HTERT RPE-1 (cell line): ENCODE measurements around the gene PBX3.

ENCODE experiments used
- in situ Hi-C: fragments of 300-500 bp; cut with MboI; formaldehyde crosslinking; loops from 4 replicates; pipeline ENCODE4 v1.14.3; 2020; ENCODE audit warnings: low sequenced_read_pairs

PBX3 gene

GRCh38 chr9:125897481-125897880, 150.3 kb downstream of the PBX3 start:
- in situ Hi-C loops, result no loop called here

- in situ Hi-C loops, result no loop called here
These were observed 155.0 kb downstream of the PBX3 start for GRCh38 chr9:125902214-125902613.

GRCh38 chr9:125902831-125903512, 155.8 kb downstream of the PBX3 start:
- in situ Hi-C loops, result no loop called here

- in situ Hi-C loops, result no loop called here
These were observed 157.1 kb downstream of the PBX3 start for GRCh38 chr9:125904155-125904851.

- in situ Hi-C loops, result no loop called here
These were observed 159.0 kb downstream of the PBX3 start for GRCh38 chr9:125906144-125906543.

- in situ Hi-C loops, result no loop called here
These were observed 159.7 kb downstream of the PBX3 start for GRCh38 chr9:125906893-125907292.

GRCh38 chr9:125908136-125908535, 161.0 kb downstream of the PBX3 start:
- in situ Hi-C loops, result no loop called here

GRCh38 chr9:125908966-125909365, 161.8 kb downstream of the PBX3 start:
- in situ Hi-C loops, result no loop called here

GRCh38 chr9:125909459-125909858, 162.3 kb downstream of the PBX3 start:
- in situ Hi-C loops, result no loop called here

- in situ Hi-C loops, result no loop called here
These were observed 163.1 kb downstream of the PBX3 start for GRCh38 chr9:125910286-125910685.

GRCh38 chr9:125911861-125912644, 164.9 kb downstream of the PBX3 start:
- in situ Hi-C loops, result no loop called here

- in situ Hi-C loops, result no loop called here
These were observed 165.5 kb downstream of the PBX3 start for GRCh38 chr9:125912667-125913066.

GRCh38 chr9:125913551-125913950, 166.4 kb downstream of the PBX3 start:
- in situ Hi-C loops, result no loop called here

- in situ Hi-C loops, result no loop called here
These were observed 167.2 kb downstream of the PBX3 start for GRCh38 chr9:125914411-125914810.

GRCh38 chr9:125915606-125916005, 168.4 kb downstream of the PBX3 start:
- in situ Hi-C loops, result no loop called here

GRCh38 chr9:125919565-125919964, 172.4 kb downstream of the PBX3 start:
- in situ Hi-C loops, result no loop called here

- in situ Hi-C loops, result no loop called here
These were observed 173.2 kb downstream of the PBX3 start for GRCh38 chr9:125920402-125920801.

GRCh38 chr9:125922854-125923253, 175.7 kb downstream of the PBX3 start:
- in situ Hi-C loops, result no loop called here

- in situ Hi-C loops, result no loop called here
These were observed 177.2 kb downstream of the PBX3 start for GRCh38 chr9:125924351-125924750.

GRCh38 chr9:125926936-125927335, 179.8 kb downstream of the PBX3 start:
- in situ Hi-C loops, result no loop called here

GRCh38 chr9:125929846-125930245, 182.7 kb downstream of the PBX3 start:
- in situ Hi-C loops, result no loop called here

GRCh38 chr9:125931211-125931610, 184.0 kb downstream of the PBX3 start:
- in situ Hi-C loops, result no loop called here
